HEK293 (cell line): ENCODE measurements around the gene NTN5.

Experiments used
- CTCF ChIA-PET: fragments of 350-600 bp; formaldehyde crosslinking; extraction: SDS; loops from one replicate; lab custom pipeline; 2021; ENCODE audit warnings: antibody characterized with exemption; lab: Yijun Ruan, JAX
- POLR2A ChIA-PET: fragments of 300-600 bp; formaldehyde crosslinking; extraction: SDS; loops from one replicate; lab custom pipeline; 2020; ENCODE audit warnings: antibody characterized with exemption, inconsistent platforms; lab: Yijun Ruan, JAX
- H3K27ac ChIP-seq: fragments of 200-500 bp; sonication (Bioruptor generic); 2 replicates; pipeline ENCODE4 v1.5.1; 2014; ENCODE audit warnings: low read depth, low read length, control low read depth, inconsistent platforms; ENCODE audit errors: extremely low read depth
- H3K36me3 ChIP-seq, 2 experiments: fragments of 200-500 bp in 1 of 2; sonication (Bioruptor generic) in 1 of 2; 1 replicate in 1 of 2; 2 replicates in 1 of 2; pipeline ENCODE4 v1.5.1; 2014 to 2017; ENCODE audit warnings: inconsistent platforms in 2 of 2, low read length in 2 of 2; ENCODE audit not compliant: control insufficient read depth in 2 of 2, insufficient read depth in 1 of 2
- H3K4me1 ChIP-seq: fragments of 200-500 bp; sonication (Bioruptor generic); 2 replicates; pipeline ENCODE4 v1.5.1; 2014; ENCODE audit warnings: mild to moderate bottlenecking, low read length, inconsistent platforms; ENCODE audit not compliant: control insufficient read depth, insufficient read depth
- H3K4me3 ChIP-seq: 2 replicates; pipeline ENCODE4 v1.5.1; 2011; ENCODE audit warnings: low read depth, mild to moderate bottlenecking, control low read depth, low read length, moderate library complexity
- H3K9me3 ChIP-seq: fragments of 200-500 bp; sonication (Bioruptor generic); 2 replicates; pipeline ENCODE4 v1.5.1; 2014; ENCODE audit warnings: low read depth, low read length, inconsistent platforms; ENCODE audit not compliant: control insufficient read depth, insufficient read depth
- GLI4 ChIP-seq: fragments of 450-650 bp; formaldehyde crosslinking; IDR thresholded peaks from 2 replicates; pipeline ENCODE4 v1.5.1; 2016; ENCODE audit warnings: missing biosample characterization, missing genetic modification characterization
- GLIS2 ChIP-seq: fragments of 450-650 bp; formaldehyde crosslinking; IDR thresholded peaks from 2 replicates; pipeline ENCODE4 v1.5.1; 2016; ENCODE audit warnings: missing biosample characterization, missing genetic modification characterization
- KLF10 ChIP-seq: fragments of 450-650 bp; IDR thresholded peaks from 2 replicates; pipeline ENCODE4 v1.5.1; 2018; ENCODE audit warnings: missing biosample characterization, mild to moderate bottlenecking, missing genetic modification characterization
- MEIS1 ChIP-seq: sonication (generic); formaldehyde crosslinking; IDR thresholded peaks from 2 replicates; pipeline ENCODE4 v1.8.1; 2022; ENCODE audit warnings: missing genetic modification reagents, mild to moderate bottlenecking, borderline replicate concordance
- PRDM4 ChIP-seq: fragments of 450-650 bp; formaldehyde crosslinking; IDR thresholded peaks from 2 replicates; pipeline ENCODE4 v1.5.1; 2017; ENCODE audit warnings: missing biosample characterization, missing genetic modification characterization
- REST ChIP-seq: fragments of 450-650 bp; formaldehyde crosslinking; IDR thresholded peaks from 2 replicates; pipeline ENCODE4 v1.5.1; 2016; ENCODE audit warnings: missing biosample characterization, missing genetic modification characterization
- SCRT1 ChIP-seq: fragments of 450-650 bp; formaldehyde crosslinking; IDR thresholded peaks from 2 replicates; pipeline ENCODE4 v1.5.1; 2016; ENCODE audit warnings: missing biosample characterization, missing genetic modification characterization, borderline replicate concordance
- SCRT2 ChIP-seq: fragments of 450-650 bp; formaldehyde crosslinking; IDR thresholded peaks from 2 replicates; pipeline ENCODE4 v1.5.1; 2016; ENCODE audit warnings: missing biosample characterization, missing genetic modification characterization
- SP2 ChIP-seq: fragments of 450-650 bp; formaldehyde crosslinking; IDR thresholded peaks from 2 replicates; pipeline ENCODE4 v1.5.1; 2016; ENCODE audit warnings: missing biosample characterization, missing genetic modification characterization
- ZBTB10 ChIP-seq: fragments of 450-650 bp; formaldehyde crosslinking; IDR thresholded peaks from 2 replicates; pipeline ENCODE4 v1.5.1; 2016; ENCODE audit warnings: missing biosample characterization, missing genetic modification characterization
- ZIC2 ChIP-seq: fragments of 450-650 bp; formaldehyde crosslinking; IDR thresholded peaks from 2 replicates; pipeline ENCODE4 v1.5.1; 2016; ENCODE audit warnings: missing biosample characterization, missing genetic modification characterization
- ZNF202 ChIP-seq: fragments of 450-650 bp; formaldehyde crosslinking; IDR thresholded peaks from 2 replicates; pipeline ENCODE4 v1.5.1; 2016; ENCODE audit warnings: missing biosample characterization, missing genetic modification characterization, borderline replicate concordance
- ZNF548 ChIP-seq: fragments of 450-650 bp; formaldehyde crosslinking; IDR thresholded peaks from 2 replicates; pipeline ENCODE4 v1.5.1; 2016; ENCODE audit warnings: missing biosample characterization, missing genetic modification characterization
- ZNF785 ChIP-seq: fragments of 450-650 bp; formaldehyde crosslinking; IDR thresholded peaks from 2 replicates; pipeline ENCODE4 v1.5.1; 2016; ENCODE audit warnings: missing biosample characterization, missing genetic modification characterization
- ZSCAN23 ChIP-seq: fragments of 450-650 bp; formaldehyde crosslinking; IDR thresholded peaks from 2 replicates; pipeline ENCODE4 v1.5.1; 2016; ENCODE audit warnings: missing biosample characterization, missing genetic modification characterization
- ZSCAN30 ChIP-seq: fragments of 450-650 bp; IDR thresholded peaks from 2 replicates; pipeline ENCODE4 v1.5.1; 2018; ENCODE audit warnings: missing biosample characterization, mild to moderate bottlenecking, missing genetic modification characterization, moderate library complexity
- TF ChIP-seq, protein P1 (sequence below): fragments of 450-650 bp; formaldehyde crosslinking; IDR thresholded peaks from 2 replicates; pipeline ENCODE4 v1.5.1; 2016; ENCODE audit warnings: missing biosample characterization, missing genetic modification characterization

Gene NTN5

GRCh38 chr19:48719263-48720171 is 46.7 kb upstream of the NTN5 start, which contains the start of gene MAMSTR:
TSS of gene MAMSTR (minus strand) at chr19:48719725. CDS start at chr19:48719031, 694 bp downstream.
- TF ChIP-seq ZNF785: no peak
- no peak for TF ChIP-seq REST (tag by site-specific recombination)
- TF ChIP-seq ZSCAN30 (tag by site-specific recombination): no peak
- TF ChIP-seq SP2 (tag by site-specific recombination): 0 out of 2 replicates have a peak, but pooled peaks have one; percentile 20
- TF ChIP-seq, protein P1, sequence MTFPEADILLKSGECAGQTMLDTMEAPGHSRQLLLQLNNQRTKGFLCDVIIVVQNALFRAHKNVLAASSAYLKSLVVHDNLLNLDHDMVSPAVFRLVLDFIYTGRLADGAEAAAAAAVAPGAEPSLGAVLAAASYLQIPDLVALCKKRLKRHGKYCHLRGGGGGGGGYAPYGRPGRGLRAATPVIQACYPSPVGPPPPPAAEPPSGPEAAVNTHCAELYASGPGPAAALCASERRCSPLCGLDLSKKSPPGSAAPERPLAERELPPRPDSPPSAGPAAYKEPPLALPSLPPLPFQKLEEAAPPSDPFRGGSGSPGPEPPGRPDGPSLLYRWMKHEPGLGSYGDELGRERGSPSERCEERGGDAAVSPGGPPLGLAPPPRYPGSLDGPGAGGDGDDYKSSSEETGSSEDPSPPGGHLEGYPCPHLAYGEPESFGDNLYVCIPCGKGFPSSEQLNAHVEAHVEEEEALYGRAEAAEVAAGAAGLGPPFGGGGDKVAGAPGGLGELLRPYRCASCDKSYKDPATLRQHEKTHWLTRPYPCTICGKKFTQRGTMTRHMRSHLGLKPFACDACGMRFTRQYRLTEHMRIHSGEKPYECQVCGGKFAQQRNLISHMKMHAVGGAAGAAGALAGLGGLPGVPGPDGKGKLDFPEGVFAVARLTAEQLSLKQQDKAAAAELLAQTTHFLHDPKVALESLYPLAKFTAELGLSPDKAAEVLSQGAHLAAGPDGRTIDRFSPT: no peak
- no peak for TF ChIP-seq GLI4 (tag by site-specific recombination)
- TF ChIP-seq ZNF202 (tag by site-specific recombination): no peak
- TF ChIP-seq MEIS1: no peak
- TF ChIP-seq GLIS2 (tag by site-specific recombination): 0 out of 2 replicates have a peak, but pooled peaks have one; percentile 12
- no peak for TF ChIP-seq ZSCAN23
- TF ChIP-seq SCRT2 (tag by site-specific recombination): peak; percentile 98
- TF ChIP-seq ZIC2 (tag by site-specific recombination): peak; percentile 44; the same call in 1 of the 2 replicates
- no peak for TF ChIP-seq PRDM4 (tag by site-specific recombination)
- peak; percentile 92 for TF ChIP-seq SCRT1
- TF ChIP-seq ZBTB10 (tag by site-specific recombination): 0 out of 2 replicates have a peak, but pooled peaks have one; percentile 13
- no peak for TF ChIP-seq KLF10
- no peak for TF ChIP-seq ZNF548 (tag by site-specific recombination)
- Histone ChIP-seq H3K9me3 (no peaks in the 10 kb centered on the region), H3K4me1 (peaks cover 5% of the 10 kb centered on the region), H3K27ac (peak within 1 kb of the TSS; percentile 9; the same call in 1 of the 2 replicates), H3K4me3 (peak within 1 kb of the TSS; percentile 22), H3K36me3 (no peaks in the 10 kb centered on the region)
- CTCF ChIA-PET: interaction anchor here (1.4 kb wide), 1 partner anchor 74 kb away, joined by 8 read pairs; no protein-coding TSS in a partner anchor
- POLR2A ChIA-PET: interaction anchor here (0.6 kb wide), 1 partner anchor 145 kb away, joined by 6 read pairs; no protein-coding TSS in a partner anchor
